ENCODE data around the gene CD83.
"Not testable (repeated sequence)": the region's sequence is repeated elsewhere in the genome, so short reads cannot be mapped to it uniquely, and the experiment has no call there.

Gene CD83, protein sequence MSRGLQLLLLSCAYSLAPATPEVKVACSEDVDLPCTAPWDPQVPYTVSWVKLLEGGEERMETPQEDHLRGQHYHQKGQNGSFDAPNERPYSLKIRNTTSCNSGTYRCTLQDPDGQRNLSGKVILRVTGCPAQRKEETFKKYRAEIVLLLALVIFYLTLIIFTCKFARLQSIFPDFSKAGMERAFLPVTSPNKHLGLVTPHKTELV

DNA sequence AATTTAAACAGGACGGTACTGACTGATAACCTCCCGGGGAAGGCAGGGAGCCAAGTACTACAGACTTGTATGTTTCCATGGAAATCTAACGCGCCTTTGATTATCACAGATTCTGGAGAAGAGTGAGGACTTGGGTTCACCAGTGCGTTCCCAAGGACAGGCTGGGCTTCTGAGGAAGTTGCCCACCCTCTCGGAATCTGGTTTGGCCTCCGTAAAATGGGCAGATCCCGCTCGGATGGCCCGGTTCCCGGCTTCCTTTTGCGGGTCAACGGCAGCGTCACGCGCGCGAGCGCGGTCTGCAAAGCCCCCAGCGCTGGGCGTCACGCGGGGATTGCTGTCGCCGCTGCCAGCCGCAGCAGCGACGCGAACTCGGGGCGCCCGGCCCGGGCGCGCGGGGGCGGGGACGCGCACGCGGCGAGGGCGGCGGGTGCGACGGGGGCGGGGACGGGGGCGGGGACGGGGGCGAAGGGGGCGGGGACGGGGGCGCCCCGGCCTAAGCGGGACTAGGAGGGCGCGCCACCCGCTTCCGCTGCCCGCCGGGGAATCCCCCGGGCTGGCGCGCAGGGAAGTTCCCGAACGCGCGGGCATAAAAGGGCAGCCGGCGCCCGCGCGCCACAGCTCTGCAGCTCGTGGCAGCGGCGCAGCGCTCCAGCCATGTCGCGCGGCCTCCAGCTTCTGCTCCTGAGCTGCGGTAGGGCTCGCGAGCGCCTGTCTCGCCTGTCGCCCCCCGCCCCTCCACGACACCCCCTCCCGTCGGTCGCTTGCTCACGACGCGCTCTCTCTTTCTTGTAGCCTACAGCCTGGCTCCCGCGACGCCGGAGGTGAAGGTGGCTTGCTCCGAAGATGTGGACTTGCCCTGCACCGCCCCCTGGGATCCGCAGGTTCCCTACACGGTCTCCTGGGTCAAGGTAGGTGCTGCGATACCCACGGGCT lies at the start of gene CD83:
Gene CD83, plus strand, starts transcription at position 615 of the 933 bp plus-strand sequence. Its CDS starts 40 bp downstream, at position 655.
- peak; percentile 81 for DNase-seq (ENCODE audit: low read depth)

DNA sequence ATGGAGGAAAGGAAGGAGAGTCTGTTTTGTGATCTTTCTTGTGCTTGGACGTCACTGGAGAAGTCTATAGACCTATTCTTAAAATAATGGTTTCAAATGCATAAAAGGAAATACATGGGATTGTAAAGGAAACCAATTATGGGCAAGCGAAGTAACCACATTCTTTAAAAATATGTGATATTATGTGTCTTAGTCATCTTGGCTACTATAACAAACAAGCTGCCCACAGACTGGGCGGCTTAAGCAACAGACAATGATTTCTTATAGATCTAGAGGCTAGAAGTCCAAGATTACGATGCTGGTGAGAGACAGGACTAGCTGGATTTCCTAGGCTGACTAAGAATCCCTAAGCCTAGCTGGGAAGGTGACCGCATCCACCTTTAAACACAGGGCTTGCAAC lies 49.4 kb upstream of the CD83 start:
- no peak for DNase-seq (ENCODE audit: low read depth)

DNA sequence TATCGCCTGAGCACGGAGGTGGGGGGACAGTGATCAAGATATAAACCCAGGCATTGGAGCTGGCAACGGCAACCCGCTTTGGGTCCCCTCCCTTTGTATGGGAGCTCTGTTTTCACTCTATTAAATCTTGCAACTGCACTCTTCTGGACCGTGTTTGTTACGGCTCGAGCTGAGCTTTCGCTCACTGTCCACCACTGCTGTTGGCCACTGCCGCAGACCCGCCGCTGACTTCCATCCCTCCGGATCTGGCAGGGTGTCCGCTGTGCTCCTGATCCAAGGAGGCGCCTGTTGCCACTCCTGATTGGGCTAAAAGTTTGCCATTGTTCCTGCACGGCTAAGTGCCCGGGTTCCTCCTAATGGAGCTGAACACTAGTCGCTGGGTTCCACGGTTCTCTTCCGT lies 48.9 kb upstream of the CD83 start:
- no peak for DNase-seq (ENCODE audit: low read depth)

DNA sequence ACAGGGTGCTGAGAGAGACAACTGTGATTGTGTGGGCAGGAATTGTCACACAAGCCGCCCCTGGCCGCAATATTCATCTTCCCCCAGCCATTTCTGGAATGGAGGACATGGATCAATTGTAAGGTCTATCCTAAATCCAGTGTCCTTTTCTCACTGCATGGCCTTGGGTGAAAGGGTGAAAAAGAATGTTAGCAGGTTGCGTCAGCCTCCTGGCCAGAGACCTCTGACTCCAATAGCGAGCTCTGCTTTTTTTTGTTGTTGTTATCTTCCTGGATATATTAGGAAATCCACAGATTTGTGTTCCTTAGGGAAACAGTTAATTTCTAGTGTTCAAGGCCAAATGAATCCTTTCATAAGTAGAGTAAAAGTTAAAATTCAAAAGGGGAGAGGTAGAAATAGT lies 47.1 kb upstream of the CD83 start:
- no peak for DNase-seq (ENCODE audit: low read depth)

DNA sequence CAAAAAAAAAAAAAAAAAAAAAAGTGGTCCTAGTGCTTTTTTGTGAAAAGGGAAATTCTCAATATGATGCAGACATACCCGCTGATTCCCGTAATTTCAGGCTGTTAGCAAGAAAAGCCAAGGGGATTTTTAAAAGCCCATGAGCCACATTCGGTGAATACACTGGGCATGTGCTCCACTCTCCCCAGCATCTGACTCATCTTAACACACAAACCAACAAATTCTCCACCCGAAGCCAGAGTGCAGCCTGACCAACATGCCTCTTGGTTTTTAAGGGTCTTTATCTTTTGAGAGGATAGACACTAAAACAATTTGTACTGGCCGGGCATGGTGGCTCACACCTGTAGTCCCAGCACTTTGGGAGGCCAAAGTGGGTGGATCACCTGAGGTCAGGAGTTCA lies 45.5 kb upstream of the CD83 start:
- DNase-seq (ENCODE audit: low read depth): no peak

DNA sequence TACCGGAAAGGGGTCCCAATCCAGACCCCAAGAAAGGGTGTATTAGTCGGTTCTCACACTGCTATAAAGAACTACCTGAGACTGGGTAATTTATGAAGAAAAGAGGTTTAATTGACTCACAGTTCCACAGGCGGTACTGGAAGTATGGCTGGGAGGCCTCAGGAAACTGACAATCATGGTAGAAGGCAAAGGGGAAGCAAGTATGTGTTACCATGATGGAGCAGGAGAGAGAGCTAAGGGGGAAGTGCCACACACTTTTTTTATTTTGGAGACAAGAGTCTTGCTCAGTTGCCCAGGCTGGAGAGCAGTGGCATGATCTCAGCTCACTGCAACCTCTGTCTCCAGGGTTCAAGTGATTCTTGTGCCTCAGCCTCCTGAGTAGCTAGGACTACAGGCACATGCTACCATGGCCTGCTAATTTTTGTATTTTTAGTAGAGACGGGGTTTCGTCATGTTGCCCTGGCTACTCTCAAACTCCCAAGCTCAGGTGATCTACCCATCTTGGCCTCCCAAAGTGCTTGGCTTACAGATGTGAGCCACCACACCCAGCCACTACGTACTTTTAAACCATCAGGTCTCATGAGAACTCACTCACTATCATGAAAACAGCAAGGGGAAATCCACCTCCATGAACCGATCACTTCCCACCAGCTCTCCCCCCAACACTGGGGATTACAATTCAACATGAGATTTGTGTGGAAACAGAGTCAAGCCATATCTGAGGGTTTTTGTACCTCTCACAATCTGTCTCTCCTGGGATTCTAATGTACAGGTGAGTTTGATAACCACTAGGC lies 43.8 kb upstream of the CD83 start:
- not testable (repeated sequence) for DNase-seq (ENCODE audit: low read depth)

DNA sequence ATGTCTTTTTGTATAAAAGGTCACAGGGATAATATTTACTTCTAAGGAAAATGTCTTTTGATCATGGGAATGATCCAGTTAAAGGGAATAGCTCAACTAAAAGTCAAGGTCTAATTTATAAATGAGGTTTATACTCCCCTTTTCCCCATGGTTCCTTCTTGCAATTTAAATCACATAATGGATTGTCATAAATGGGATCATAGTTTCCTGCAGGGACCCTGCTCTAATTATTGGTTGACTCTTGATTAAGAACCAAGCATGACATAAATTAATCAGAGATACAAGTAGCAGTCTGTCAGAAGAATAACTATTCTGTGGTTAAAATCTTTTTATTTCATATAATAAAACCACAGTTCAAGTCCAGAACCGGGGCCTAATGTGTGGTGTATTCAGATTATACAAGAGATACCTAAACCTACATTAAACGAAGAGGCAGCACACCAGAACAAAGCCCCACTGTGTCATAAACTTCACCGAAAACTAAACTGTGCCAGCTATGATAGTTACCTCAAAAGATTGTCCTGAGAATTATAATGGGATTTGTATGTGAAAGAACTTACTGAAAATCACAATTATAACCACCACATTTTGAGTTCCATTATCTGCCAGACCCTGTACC lies 43.0 kb upstream of the CD83 start:
- no peak for DNase-seq (ENCODE audit: low read depth)

DNA sequence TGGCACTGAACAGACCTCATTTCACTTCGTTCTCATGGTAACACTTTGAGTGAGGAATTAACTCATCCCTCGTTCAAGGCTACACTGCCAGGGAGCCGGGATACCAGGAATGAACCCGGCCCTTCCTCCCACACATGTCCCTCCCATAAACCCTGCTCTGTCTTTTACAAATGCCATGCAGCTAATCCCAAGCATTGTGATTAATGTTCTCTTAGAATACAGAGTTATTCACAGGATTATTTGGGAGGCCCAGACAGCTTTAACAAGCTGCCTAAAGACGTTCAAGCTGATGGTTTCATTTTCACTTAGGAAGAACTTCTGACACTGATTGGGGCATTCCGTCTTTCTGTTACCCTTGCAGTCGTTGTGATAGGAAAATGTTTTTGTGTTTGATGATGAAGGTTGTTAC lies 42.5 kb upstream of the CD83 start:
- DNase-seq (ENCODE audit: low read depth): no peak

DNA sequence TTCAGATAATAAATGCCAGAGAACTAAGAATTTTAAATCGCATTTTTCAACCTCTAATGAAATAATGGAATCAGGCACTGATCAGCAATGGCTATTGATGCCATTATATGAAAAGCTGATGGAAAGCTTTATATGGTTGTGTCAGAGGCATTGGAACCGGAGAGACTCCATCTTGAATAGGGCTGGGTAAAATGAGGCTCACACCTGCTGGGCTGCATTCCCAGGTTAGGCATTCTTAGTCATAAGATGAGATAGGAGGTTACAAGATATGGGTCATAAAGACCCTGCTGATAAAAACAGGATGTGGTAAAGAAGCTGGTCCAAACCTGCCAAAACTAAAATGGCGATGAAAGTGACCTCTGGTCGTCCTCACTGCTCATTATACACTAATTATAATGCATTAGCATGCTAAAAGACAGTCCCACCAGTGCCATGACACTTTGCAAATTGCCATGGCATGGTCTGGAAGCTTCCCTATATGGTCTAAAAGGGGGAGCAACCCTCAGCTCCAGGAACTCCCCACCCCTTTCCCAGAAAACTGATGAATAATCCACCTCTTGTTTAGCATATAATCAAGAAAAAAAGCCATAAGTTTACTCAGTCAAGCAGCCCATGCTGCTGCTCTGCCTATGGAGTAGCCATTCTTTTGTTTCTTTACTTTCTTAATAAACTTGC lies 40.2 kb upstream of the CD83 start:
- DNase-seq (ENCODE audit: low read depth): no peak

DNA sequence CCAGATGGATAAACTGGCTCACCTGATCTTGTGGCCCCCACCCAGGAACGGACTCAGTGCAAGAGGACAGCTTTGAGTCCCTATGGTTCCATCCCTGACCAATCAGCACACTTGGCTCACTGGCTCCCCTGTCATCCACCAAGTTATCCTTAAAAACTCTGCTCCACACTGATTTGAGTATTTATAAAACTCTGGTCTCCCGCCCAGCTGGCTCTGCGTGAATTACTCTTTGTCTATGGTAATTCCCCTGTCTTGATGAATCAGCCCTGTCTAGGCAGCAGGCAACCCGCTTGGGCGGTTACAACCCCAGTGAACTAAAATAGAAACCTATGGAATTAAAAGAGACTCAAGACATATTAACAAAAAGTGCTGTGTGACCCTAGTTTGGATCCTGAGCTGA lies 38.1 kb upstream of the CD83 start:
- no peak for DNase-seq (ENCODE audit: low read depth)

DNA sequence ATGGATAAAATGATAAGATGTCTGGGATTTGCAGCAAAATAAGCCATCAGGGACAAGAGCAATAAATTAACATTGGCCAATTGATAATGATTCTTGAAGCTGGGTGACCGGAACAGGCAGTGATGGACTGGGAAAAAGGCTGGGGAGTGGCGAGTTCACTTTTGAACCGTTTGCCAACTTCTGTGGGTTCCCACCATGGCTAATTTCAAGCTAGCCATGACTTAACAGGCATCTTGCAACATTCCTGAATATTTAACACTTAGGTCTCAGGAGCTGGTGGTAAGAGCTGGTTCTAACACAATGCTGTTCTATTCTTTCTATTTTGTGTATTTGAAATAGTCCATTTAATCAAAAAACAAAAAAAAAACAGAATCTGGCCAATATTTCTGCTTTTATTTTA lies 37.6 kb upstream of the CD83 start:
- DNase-seq (ENCODE audit: low read depth): no peak

DNA sequence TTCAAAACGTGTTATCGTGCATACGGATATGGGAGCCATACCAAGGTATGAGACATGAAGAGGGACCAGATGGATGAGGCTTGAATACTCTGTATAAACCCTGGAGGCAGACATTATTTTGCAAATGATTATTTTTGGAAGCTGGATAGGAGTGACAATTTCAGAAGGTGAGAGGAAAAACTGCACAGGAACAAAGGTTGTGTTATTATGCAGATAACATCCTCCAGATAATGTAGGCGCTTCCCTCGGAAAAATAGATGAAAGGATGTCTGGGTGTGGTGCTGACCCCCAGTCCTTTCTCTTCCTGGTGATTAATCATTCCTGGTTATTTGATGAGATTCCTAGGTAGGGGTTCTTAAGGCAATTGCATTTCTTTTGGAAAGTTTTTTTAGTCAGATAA lies 36.4 kb upstream of the CD83 start:
- no peak for DNase-seq (ENCODE audit: low read depth)

DNA sequence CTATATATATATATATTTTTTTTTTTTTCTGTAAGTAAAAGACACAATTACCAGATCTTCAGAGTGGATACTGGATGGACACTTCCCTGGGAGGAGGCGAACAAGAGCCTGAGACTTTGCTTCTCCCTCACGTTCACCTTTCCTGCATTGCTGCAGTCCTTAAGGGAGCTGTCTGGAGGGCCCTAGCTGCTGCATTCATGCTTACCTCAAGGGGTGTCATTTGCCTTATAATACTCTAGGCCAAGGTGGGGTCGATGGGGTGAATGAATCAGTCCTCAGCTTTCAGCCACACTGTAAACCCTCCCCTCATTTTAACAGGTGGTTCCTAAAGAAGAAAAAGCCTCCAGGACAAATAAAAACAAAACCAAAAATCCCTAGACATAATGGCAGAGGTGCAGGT lies 34.8 kb upstream of the CD83 start:
- no peak for DNase-seq (ENCODE audit: low read depth)

DNA sequence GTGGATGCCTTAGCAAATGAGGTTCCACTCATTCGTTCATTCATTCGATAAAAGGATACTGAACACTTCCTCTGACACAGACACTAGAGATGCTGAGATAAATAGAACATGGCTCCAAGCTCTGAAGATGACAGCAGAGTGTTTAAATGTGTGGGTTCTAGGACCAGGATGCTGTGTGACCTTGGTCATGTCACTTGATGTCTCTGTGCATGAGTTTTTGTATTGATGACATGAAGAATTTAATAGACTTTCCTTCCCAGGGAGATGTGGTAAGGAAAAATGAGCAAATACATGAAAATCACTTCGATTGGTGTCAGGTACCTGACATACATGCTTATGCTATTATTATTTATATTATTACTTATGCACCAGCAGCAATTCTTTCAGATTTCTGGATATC lies 34.3 kb upstream of the CD83 start:
- DNase-seq (ENCODE audit: low read depth): no peak

DNA sequence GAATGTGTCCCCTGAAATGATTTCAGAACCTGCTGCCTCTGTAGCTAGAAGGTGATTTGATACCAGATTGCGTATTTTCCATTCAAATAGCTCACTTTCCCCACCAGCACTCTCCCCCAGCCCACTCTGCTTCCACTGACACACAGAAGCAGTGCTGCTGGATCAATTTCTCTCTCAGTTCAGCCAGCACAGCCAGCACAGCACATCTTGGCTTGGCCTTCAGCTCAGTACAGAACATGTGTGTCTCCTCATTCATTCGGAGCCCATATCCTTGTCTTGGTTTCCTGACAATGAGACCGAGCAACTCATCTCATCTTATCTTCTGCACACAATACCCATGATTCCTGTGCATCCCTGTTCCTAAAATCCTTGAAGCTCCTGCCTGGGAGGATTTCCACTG lies 33.8 kb upstream of the CD83 start:
- DNase-seq (ENCODE audit: low read depth): no peak

DNA sequence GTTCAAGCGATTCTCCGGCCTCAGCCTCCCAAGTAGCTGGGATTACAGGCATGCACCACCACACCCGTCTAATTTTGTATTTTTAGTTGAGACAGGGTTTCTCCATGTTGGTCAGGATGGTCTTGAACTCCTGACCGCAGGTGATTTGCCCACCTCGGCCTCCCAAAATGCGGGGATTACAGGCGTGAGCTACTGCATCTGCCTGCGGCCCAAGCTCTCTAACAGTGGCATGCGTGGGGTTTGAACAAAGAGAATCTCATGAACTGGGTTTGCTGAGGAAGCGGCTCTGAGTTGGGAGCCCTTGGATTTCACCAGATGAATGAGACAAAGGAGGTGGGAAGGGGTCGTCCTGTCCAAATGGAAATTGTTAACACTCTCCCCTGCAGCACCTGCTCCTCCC lies 33.2 kb upstream of the CD83 start:
- DNase-seq (ENCODE audit: low read depth): no peak

DNA sequence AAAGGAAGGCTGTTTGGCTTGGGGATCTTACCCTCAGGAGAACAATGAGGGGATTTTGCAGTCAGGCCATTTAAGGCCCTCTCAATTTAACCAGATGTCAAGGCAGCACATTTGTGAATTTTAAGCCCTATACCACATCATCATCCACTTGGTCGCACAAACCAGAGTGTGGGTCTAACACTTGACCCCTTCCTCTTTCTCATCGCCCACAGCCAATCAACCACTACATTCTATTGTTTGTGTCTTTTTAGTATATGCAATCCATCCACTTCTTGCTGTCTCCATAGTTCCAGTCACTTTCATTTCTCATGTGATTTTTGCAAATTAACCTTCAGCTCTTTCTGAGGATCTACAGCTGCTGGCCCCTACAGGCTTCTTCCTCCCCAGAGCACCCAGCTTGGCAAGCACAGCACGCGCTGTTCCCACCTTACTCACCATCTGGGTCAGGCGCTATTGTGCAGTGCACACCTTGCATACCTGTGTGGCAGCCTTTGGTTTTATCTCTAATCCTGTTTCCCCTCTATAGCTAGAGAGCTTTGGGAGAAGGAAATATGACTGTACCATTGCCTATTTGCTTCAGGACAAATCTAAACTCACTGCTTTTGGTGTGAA lies 32.3 kb upstream of the CD83 start:
- DNase-seq (ENCODE audit: low read depth): no peak

DNA sequence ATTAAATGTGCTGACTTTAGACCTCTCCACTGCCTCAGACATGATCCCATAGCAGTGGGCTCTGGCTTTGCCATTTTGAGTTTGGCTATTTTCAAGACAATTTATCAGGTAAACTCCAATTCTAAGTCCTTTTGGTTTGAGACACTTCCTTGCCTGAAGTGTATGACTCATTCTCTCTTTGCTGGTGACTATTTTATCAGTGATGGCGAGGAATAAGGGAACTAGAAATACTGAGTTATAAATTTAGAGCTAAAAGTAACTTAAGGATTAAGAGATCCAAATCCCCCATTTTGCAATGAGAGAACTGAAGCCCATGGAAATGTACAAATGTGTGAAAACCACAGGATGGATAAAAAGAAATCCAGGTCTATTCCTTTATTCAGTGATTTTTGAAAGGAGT lies 30.9 kb upstream of the CD83 start:
- no peak for DNase-seq (ENCODE audit: low read depth)

DNA sequence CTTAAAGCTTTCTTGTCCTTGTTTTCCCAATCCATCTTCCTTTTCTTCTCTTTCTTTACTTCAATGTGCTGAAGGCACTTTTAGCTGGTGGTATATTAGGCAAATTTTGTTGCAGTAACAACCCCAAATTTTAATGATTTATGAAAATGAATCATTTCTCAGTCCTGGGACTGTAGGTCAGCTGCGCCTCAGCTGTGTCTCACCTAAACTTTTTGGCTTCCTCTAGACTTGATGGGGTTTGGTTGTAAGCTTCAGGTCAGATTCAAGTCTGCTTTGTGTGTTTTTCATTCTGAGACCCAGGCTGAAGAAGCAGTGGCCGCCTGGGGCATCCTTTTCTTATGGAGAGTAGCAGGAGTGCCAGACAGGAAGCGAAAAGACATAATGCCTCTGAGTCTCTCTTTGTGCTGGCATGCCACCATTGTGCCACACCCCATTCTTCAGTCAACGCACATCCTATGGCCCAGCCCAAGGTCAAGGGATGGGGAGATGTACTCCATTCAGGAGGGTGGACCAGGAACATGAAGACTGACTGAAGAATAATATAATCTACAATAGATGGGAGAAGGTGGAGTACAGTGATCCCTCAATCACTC lies 28.9 kb upstream of the CD83 start:
- DNase-seq (ENCODE audit: low read depth): no peak

DNA sequence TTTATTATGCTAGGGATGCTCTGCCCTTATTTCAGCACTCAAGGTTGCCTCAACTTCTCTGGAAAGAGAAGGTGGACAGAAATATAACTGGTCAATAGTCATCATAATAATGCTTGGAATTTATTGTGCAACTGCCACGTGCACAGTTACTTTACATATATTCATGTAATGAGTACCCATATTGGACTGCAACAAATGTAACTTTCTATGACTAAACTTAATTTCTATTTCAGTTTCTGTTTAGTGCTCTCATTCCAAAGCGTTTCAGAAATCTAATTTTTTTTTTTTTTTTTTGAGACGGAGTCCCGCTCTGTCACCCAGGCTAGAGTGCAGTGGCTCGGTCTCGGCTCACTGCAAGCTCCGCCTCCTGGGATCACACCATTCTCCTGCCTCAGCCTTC lies 28.3 kb upstream of the CD83 start:
- no peak for DNase-seq (ENCODE audit: low read depth)
